ENCODE results near the gene NPAS3.

Gene NPAS3

GRCh38 chr14:33191855-33192254 lies 253.2 kb downstream of the NPAS3 start:
- DNase-seq, result no peak

DNA sequence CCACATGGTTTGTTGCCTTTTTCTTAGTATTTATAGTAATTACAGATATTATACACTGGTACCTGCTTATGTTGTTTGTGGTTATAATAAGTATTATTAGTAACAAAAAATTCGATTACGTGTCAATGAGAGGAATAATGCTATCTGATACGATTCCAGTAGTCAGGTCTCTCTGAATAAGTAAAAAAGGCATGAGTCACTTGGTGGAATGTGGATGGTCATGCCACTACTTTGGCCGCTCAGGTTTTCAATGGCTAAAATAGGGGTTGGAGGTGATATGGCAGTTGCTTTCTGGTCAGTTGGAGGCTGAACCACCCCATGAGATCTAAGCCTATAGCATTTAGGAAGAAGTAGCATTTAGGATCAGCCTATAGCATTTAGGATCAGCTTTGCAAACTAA lies 255.9 kb downstream of the NPAS3 start:
- DNase-seq, result no peak

- no peak for DNase-seq
These were observed 260.0 kb downstream of the NPAS3 start for GRCh38 chr14:33198684-33199083.

- DNase-seq, result no peak
These were observed 262.4 kb downstream of the NPAS3 start for GRCh38 chr14:33201116-33201515.

GRCh38 chr14:33206981-33207380 lies 268.3 kb downstream of the NPAS3 start:
- DNase-seq, result no peak

- no peak for DNase-seq
These were observed 268.9 kb downstream of the NPAS3 start for GRCh38 chr14:33207467-33208017.

DNA sequence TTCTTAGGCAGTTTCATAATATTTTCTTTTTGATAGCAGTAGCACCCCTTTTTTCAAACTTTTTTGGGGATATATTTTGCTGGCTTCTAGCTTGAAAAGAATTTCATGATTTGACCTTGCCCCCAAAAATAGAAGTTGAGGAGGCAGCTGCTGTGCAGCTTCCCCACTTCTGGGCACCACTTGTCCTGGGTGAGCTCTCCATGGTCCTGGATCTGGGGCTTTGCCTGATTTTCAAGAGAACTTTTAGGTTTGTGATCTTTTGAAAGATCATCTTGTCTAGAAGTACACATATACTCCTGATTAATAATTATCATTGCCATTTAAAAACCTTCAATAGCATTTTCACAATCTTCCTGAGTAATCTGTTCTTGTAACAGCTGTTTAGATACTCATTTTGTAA lies 271.6 kb downstream of the NPAS3 start:
- no peak for DNase-seq

DNA sequence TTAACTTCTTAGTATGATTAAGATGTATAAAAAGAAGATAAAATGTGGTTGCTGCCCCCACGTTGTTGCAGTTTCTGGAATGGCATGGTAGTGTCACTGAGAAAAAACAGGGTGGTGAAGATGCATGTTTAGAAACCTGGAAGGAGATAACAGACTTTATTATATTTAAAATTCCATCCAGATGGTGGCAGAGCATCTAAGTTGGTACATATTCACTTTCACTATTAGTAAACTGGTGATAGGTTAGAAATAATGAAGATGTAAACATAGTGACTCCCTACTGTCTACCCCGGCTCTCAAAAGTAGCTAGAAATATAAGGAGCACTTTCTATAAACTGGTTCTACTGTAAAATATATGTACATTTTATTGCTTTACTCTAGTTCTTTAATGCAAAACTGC lies 279.3 kb downstream of the NPAS3 start:
- no peak for DNase-seq

DNA sequence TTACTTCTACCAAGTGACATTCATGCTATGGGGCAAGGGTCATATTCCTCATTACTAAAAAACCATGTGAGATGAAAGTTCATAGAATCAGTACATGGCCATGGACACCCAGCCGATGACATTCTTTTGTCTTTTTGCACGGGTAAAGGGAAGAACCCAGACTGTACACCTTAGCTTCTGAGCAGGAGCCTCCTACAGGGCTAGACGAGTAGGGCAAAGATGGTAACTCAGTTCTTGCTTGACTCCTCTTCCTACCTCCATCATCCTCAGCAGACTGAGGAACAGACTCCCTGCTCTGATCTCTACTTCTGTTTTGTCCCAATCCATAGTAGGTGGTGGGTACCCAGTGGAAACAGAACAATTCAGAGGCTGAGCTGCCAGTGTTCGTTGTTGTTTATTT lies 281.3 kb downstream of the NPAS3 start:
- no peak for DNase-seq

GRCh38 chr14:33229269-33229929 lies 290.7 kb downstream of the NPAS3 start:
- DNase-seq, result no peak

- no peak for DNase-seq
These were observed 291.3 kb downstream of the NPAS3 start for GRCh38 chr14:33230021-33230420.

DNA sequence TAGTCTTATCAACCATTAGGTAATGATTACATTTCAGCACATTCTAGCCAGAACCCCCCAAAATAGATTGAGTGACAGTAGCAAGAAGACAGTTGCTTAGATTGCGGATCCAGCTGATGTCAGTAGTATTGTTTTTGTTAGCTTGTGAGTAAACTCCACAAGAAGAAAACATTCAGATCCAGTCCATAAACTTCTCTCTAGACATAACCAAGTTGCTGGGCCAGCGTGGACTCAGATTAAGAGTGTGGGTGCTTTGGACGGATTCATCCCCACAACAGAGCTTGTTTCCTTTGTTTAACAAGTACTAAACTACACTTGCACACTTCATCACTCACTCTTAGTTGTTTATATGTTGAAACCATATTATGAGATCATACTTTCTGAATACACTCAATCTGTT lies 293.4 kb downstream of the NPAS3 start:
- DNase-seq, result no peak

DNA sequence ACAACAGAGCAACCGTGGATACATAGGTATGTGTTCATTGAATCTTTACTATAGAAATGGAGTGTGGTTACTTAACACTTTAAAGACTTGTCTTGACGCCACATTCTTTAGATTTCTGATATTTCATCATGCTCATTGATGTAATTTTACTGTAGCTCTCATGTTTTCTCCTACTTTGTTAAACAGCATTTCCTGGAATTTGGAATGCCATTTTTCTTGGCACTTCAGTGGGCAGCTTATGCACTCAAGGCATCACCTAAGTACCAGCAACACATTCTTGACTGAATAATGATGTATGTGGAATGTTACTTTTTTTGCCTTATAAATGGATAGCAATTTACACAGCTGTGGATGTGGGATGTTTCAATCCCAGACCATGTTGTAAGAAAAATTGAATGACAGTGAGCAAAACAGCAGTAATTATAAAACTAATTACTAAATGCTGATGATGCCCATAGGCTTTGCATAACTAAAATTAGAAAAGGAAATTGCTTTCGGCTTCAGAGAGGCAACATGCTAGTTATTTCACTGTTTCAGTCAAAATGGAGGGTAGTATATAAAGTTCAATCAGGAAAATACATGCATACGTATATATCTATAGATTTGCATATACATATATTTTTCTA lies 298.5 kb downstream of the NPAS3 start:
- DNase-seq, result no peak

DNA sequence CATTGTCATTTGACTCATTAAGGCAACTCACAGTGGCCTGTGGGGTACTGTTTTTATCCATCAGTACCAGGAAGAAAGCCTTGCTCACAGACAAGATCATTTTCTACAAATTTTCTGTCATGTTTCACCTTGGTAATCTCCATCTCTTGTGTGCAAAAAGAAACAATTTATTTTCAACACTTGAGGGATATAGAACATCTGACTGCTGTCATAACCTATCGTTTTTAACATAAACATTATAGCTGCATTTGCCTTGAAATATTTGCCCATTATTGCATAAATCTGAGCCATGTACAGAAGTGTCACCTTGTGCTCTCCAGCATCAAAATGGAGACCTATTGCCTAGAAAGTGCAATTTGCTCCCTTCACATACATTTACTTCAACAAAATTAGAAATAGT lies 300.8 kb downstream of the NPAS3 start:
- DNase-seq, result no peak

- DNase-seq, result no peak
These were observed 301.8 kb downstream of the NPAS3 start for GRCh38 chr14:33240466-33240865.

DNA sequence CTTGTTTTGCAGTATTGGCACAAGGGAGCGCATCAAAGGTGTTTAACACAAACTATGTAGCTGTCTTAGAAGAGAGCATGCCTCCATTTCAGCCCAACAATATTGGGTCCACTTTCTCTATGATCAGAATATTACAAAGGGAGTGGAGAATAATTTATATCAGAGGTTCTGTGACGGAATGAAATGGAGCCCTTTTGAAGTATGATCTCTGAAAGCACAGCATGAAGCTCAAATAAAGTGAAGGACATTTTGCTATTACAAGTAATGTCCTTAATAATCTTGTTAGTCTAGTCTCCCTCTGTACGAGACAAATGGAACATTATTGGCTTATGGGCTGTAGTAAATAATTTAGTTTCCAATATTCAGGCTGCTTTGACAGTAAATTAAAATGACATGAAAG lies 302.7 kb downstream of the NPAS3 start:
- no peak for DNase-seq

- DNase-seq, result no peak
These were observed 310.6 kb downstream of the NPAS3 start for GRCh38 chr14:33249233-33249820.

GRCh38 chr14:33250963-33251362 lies 312.3 kb downstream of the NPAS3 start:
- no peak for DNase-seq

DNA sequence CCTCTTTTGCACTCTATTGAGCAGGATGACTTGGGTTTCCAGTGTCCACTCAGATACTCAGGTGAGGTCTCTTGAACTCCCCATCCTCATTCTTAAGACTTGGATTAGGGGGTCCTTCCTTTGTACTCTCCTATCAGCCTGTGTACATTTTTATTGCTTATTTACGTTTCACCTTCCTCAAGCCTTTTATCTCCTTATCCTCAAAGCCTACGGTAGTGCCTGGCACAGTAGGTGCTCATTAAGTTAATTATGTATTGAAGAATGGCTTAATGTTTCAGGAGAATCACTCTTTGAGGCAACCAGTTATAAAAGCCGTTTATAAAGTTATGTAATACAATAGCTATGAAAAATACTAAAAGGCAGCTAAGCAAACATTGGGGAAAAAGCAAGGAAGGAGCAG lies 315.7 kb downstream of the NPAS3 start:
- no peak for DNase-seq

GRCh38 chr14:33254861-33255395 lies 316.2 kb downstream of the NPAS3 start:
- no peak for DNase-seq

DNA sequence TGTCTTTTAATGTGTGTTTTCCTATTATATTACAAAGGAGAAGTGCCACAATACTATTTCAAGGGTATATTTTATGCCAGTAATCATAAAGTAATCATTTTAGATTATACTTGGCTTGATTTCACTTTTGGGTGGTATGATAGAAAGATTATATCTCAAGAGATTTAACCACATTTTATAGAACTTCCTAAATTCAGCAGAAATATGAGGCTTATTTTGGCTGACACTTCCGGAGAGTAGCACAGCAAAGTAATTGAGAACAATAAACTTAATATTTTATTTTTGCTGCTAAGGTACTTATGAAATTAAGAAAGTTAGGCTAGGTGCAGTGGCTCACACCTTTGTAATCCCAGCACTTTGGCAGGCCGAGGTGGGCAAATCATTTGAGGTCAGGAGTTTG lies 319.1 kb downstream of the NPAS3 start:
- DNase-seq, result no peak

- DNase-seq, result no peak
These were observed 321.1 kb downstream of the NPAS3 start for GRCh38 chr14:33259764-33260163.

- DNase-seq, result no peak
These were observed 332.5 kb downstream of the NPAS3 start for GRCh38 chr14:33271216-33271615.

GRCh38 chr14:33271891-33272290 lies 333.2 kb downstream of the NPAS3 start:
- DNase-seq, result no peak
